Testis (tissue), 3 donors: ENCODE results near the gene ATP4B. TPM values are rescaled to one million over a fixed set of nuclear protein-coding genes. Genes with fewer than 3 reads are reported as not detected.

Source experiments
- DNase-seq: peaks from one replicate; pipeline ENCODE4 v3.0.0-alpha.2; 2019
- H3K27ac ChIP-seq, 2 donors: fragments of 200-600 bp; sonication (generic); one replicate each; pipeline ENCODE4 v1.5.1; 2019
- H3K27me3 ChIP-seq: fragments of 200-600 bp; sonication (generic); one replicate; pipeline ENCODE4 v1.5.1; 2019
- H3K36me3 ChIP-seq: fragments of 200-600 bp; sonication (generic); one replicate; pipeline ENCODE4 v1.5.1; 2017; ENCODE audit warnings: low read depth; ENCODE audit errors: missing control alignments
- H3K4me1 ChIP-seq: fragments of 200-600 bp; sonication (generic); one replicate; pipeline ENCODE4 v1.5.1; 2019
- H3K4me3 ChIP-seq, 2 donors: fragments of 200-600 bp; sonication (generic); one replicate each; pipeline ENCODE4 v1.5.1; 2017 to 2019
- H3K9me3 ChIP-seq: fragments of 200-600 bp; sonication (generic); one replicate; pipeline ENCODE4 v1.5.1; 2017
- POLR2A ChIP-seq: fragments of 450-650 bp; IDR thresholded peaks from one replicate; pipeline ENCODE4 v1.6.1; 2017; ENCODE audit warnings: antibody characterized with exemption, mild to moderate bottlenecking, moderate library complexity
- WGBS, 2 donors: methylation state at CpG; one replicate each; pipeline ENCODE4 v1.1.5; 2018; 5-methylcytosine and 5-hydroxymethylcytosine counted together
- intact Hi-C: fragments of 100-400 bp; cut with DNase I; formaldehyde crosslinking; loops from one replicate; pipeline ENCODE4 v1.15.1; 2023; ENCODE audit warnings: low total_unique reads
- polyA plus RNA-seq: library from polyadenylated mRNA; stranded (reverse); fragments of 350-450 nt; fragmentation: Illumina TruSeq; extraction: RNeasy Lipid Tissue Mini Kit (QIAGEN cat#74804); gene quantifications from one replicate; pipeline ENCODE4 v1.2.3, GENCODE V29; 2014; ENCODE audit warnings: low read depth, low replicate concordance; ENCODE audit not compliant: insufficient read depth
- total RNA-seq, 2 donors: library from RNA; depleted of rRNA; stranded (reverse); fragments of >200 nt; gene quantifications; one replicate each; pipeline ENCODE4 v1.2.3, GENCODE V29; 2016
- TF ChIP-seq, protein P1 (sequence below), 3 experiments: fragments of 450-650 bp in 2 of 3; fragments of 200-600 bp in 1 of 3; sonication (generic) in 1 of 3; IDR thresholded peaks; one replicate each; pipeline ENCODE4 v1.5.1; 2016 to 2019; ENCODE audit warnings: antibody characterized with exemption in 3 of 3, mild to moderate bottlenecking in 2 of 3, moderate library complexity in 1 of 3

ATP4B gene
- total and polyA plus RNA-seq, 3 donors from 2014 or later = not detected

DNA sequence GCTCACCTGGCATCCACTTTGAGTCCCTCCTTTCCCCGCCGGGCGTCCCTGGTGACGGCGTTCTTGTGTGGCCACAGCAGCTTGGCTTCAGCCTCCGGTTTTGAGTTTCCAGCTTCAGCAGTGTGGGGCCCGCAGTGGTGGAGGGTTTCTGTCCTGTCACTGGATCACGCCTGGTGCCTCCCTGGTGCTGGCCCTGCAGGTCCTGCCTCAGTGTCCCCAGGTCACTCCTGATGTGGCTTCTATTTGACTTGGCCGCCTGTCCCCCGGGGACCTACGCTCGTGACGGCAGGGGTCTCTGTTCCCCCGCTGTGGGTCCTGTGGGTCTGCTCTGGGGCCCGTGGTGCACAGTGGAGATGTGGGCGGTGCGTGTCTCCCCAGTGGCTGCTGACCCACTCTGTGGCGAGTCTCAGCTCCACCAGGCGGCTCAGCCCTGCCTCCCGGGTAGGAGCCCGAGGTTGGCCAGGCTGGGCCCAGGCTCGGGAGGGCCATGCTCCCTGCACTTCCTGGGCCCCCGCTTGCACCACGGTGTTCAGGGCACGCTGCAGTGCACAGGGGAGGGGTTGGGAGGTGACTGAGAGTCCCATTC, 1.9 kb downstream of the ATP4B start:
- 93 to 94% methylated on average over 10 to 24 of the region's 25 CpGs for WGBS, 2 donors
- Histone ChIP-seq H3K9me3 (no peaks in the 10 kb centered on the region), H3K27me3 (no peaks in the 10 kb centered on the region), H3K4me3 (no peak overlapping the region), H3K4me1 (no peaks in the 10 kb centered on the region), H3K27ac (no peak overlapping the region), H3K36me3 (no peaks in the 10 kb centered on the region)
- no peak for DNase-seq
- TF ChIP-seq, protein P1, sequence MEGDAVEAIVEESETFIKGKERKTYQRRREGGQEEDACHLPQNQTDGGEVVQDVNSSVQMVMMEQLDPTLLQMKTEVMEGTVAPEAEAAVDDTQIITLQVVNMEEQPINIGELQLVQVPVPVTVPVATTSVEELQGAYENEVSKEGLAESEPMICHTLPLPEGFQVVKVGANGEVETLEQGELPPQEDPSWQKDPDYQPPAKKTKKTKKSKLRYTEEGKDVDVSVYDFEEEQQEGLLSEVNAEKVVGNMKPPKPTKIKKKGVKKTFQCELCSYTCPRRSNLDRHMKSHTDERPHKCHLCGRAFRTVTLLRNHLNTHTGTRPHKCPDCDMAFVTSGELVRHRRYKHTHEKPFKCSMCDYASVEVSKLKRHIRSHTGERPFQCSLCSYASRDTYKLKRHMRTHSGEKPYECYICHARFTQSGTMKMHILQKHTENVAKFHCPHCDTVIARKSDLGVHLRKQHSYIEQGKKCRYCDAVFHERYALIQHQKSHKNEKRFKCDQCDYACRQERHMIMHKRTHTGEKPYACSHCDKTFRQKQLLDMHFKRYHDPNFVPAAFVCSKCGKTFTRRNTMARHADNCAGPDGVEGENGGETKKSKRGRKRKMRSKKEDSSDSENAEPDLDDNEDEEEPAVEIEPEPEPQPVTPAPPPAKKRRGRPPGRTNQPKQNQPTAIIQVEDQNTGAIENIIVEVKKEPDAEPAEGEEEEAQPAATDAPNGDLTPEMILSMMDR (IDR thresholded peaks at IDR 0.05) = no peak
- TF ChIP-seq POLR2A = no peak
- intact Hi-C loops = no loop called here

- H3K36me3 ChIP-seq = no peaks in the 10 kb centered on the region
- H3K4me3 ChIP-seq = no peak overlapping the region
These were observed 2.5 kb downstream of the ATP4B start for GRCh38 chr13:113655346-113656002.

DNA sequence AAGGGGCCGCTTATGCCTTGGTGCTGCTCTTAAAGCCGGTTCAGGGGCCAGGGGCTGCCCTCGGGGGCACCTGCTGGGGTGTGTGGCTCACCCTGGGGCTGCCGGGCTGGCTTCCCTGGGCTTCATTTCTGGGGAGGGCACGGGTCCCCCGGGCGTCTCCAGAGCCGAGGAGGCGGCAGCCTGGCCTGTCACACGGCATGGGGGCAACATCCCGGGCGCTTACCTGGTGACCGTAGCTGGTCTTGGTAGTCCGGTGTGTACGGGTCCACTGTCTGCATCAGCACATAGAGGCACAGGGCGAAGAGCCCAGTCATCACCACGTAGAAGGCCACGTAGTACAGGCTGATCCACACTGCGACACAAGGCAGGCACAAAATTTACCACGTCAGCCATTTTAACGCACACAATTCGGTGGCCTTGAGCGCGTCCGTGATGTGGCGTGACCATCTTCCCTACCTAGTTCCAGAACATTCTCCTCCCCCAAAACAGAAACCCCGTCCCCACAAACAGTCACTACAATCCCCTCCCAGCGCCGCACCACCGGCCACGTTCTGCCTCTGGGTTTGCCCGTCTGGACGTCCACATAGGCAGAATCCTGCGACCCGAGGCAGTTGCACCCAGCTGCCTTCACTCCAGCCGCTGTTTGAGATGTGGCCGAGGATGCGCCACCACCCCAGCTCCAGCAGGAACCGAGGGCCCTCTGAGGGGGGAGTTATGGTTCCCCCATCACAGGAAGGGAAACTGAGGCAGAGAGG, 3.2 kb downstream of the ATP4B start:
- Histone ChIP-seq H3K9me3 (no peaks in the 10 kb centered on the region), H3K36me3 (no peaks in the 10 kb centered on the region), H3K4me3 (no peak overlapping the region), H3K27me3 (no peaks in the 10 kb centered on the region), H3K4me1 (no peaks in the 10 kb centered on the region), H3K27ac (no peak overlapping the region)
- no peak for DNase-seq
- TF ChIP-seq, protein P1 (IDR thresholded peaks at IDR 0.05) = no peak
- no peak for TF ChIP-seq POLR2A
- intact Hi-C loops = no loop called here
- 90 to 94% methylated on average over 19 to 39 of the region's 39 CpGs for WGBS, 2 donors

More at GRCh38 chr13:113655346-113656002, 2.5 kb downstream of the ATP4B start:
- H3K27ac ChIP-seq = no peak overlapping the region
- no peak for TF ChIP-seq POLR2A
- TF ChIP-seq, protein P1 (IDR thresholded peaks at IDR 0.05) = no peak
- intact Hi-C loops = no loop called here
- 82 to 86% methylated on average over 14 to 15 of the region's 15 CpGs for WGBS, 2 donors
- H3K4me1 ChIP-seq = no peaks in the 10 kb centered on the region
- no peaks in the 10 kb centered on the region for H3K9me3 ChIP-seq
- H3K27me3 ChIP-seq = no peaks in the 10 kb centered on the region
- DNase-seq = no peak

DNA sequence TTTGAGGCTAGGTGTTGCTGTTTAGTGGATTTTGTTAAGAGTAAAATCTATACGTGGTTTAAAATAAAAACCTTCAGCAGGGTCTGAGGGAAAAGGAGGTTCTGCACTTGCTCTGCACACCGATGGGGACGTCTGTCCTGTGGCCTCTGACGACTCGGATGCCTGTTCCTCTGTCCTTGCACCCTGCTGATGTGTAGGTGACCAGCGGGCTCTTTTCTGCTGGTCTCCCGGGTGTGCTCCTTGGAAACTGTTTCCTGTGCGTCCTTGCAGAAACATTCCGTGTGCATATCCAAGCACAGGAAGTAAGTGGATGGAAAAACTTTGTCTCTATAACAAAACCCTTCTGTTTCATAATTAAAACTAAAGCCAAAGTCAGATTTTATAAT, 3.8 kb downstream of the ATP4B start:
- DNase-seq = no peak
- H3K27ac ChIP-seq = no peak overlapping the region
- H3K27me3 ChIP-seq = no peaks in the 10 kb centered on the region
- intact Hi-C loops = no loop called here
- H3K9me3 ChIP-seq = no peaks in the 10 kb centered on the region
- H3K4me3 ChIP-seq = no peak overlapping the region
- TF ChIP-seq, protein P1 (IDR thresholded peaks at IDR 0.05) = no peak
- TF ChIP-seq POLR2A = no peak
- H3K36me3 ChIP-seq = no peaks in the 10 kb centered on the region
- H3K4me1 ChIP-seq = no peaks in the 10 kb centered on the region
- WGBS, 2 donors = 74 to 75% methylated on average over 9 of the region's 9 CpGs
